ENCODE results near the gene ZDHHC14.

The ZDHHC14 gene

DNA sequence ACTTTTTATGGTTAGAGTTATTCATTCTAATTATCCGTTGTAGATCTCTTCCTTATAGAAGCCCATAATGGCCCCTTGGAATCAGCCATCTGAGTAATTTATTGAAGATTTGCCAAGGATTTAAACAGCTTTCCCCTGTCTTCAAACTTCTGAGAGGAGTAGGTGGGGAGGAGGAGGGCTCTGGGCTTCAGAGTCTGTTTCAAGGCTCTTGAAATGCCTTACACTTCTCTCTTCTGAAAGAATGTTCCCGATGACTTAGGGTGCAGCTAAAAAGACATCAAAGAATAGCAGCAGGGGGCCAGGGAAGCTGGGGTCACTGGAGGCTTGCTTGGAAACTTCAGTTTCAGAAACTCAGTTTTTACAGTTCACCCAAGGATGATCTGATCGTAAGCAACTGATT is 165.3 kb downstream of the ZDHHC14 start:
- no peak overlapping the region for H3K4me3 ChIP-seq (ENCODE audit: low read depth, low read length)
- in situ Hi-C loops (cut with HindIII; ENCODE audit: low sequenced_read_pairs) = no loop called here
- no peak for DNase-seq (ENCODE audit: low read depth, low spot score)
- TF ChIP-seq, protein P1, sequence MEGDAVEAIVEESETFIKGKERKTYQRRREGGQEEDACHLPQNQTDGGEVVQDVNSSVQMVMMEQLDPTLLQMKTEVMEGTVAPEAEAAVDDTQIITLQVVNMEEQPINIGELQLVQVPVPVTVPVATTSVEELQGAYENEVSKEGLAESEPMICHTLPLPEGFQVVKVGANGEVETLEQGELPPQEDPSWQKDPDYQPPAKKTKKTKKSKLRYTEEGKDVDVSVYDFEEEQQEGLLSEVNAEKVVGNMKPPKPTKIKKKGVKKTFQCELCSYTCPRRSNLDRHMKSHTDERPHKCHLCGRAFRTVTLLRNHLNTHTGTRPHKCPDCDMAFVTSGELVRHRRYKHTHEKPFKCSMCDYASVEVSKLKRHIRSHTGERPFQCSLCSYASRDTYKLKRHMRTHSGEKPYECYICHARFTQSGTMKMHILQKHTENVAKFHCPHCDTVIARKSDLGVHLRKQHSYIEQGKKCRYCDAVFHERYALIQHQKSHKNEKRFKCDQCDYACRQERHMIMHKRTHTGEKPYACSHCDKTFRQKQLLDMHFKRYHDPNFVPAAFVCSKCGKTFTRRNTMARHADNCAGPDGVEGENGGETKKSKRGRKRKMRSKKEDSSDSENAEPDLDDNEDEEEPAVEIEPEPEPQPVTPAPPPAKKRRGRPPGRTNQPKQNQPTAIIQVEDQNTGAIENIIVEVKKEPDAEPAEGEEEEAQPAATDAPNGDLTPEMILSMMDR (IDR thresholded peaks at IDR 0.05; ENCODE audit: low read depth, low read length) = no peak

DNA sequence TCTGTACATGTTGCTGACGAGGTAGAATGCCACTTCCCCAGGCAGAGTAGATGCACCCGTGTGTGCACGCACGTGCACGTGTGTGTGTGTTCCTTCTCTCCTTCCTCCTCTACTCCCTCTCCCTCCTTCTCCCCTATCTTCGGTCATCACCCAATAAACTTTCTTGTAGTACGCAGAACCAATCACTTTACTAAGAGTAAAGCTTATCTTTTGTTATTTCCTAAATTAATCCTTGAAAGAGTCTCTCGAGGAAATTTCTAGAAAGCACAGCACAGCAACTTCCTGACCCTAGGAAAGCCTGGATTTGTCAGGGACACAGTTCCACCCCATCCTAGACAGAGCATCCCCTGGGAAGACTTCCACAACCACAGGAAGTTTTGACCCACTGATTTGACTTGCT is 166.1 kb downstream of the ZDHHC14 start:
- no peak for DNase-seq (ENCODE audit: low read depth, low spot score)
- TF ChIP-seq, protein P1 (IDR thresholded peaks at IDR 0.05; ENCODE audit: low read depth, low read length) = no peak
- H3K4me3 ChIP-seq (ENCODE audit: low read depth, low read length) = no peak overlapping the region
- in situ Hi-C loops (cut with HindIII; ENCODE audit: low sequenced_read_pairs) = no loop called here

DNA sequence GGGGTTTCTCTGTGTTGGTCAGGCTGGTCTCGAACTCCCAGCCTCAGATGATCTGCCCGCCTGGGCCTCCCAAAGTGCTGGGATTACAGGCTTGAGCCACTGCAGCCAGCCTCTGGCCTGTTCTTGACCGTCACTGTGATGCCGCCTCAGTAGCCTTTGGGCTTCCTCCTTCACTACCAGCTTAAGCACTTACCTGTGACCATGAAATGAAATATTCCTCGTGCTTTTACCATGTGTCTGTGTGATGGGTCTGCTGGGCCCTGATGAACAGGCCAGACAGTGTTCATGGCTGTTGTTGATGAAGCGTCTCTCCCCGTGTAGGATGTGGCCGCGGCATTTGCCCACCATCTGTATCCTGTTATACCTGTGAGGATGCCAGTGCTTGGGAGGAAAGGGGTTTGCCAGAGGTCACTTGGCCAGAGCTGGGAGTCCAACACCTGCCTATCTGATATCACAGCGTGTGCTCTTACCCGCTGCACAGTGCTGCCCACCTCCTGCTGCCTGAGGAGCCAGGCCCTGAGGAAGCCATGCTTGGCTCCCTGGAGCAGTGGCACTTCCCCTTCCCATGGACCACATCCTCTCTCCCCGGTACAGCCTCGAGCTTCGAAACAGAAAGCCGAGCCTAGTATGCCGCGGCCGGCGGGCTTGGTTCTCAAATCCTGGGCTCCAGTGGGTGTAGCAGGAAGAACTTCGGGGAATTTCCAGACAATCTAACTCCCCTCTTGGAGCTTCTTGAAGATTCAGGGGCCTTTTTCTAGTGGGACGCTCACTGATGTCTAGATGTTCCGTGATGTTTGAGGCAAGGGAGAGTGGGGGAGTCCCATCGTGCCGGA is 167.9 kb downstream of the ZDHHC14 start:
- no peak for DNase-seq (ENCODE audit: low read depth, low spot score)
- TF ChIP-seq, protein P1 (IDR thresholded peaks at IDR 0.05; ENCODE audit: low read depth, low read length) = no peak
- H3K4me3 ChIP-seq (ENCODE audit: low read depth, low read length) = no peak overlapping the region
- in situ Hi-C loops (cut with HindIII; ENCODE audit: low sequenced_read_pairs) = no loop called here

DNA sequence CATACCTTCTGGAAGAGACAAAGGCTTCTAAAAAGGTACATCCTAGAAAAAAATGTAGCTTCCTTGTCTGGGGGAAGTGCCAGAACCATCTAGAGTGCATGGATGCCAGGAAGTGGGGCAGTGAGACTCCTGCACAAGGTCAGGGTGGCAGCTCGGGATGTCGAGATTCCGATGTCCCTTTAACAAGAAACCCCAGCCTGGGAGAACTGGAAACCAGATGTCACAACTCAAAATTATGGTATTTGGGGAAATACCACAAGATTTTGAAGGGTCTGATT is 168.4 kb downstream of the ZDHHC14 start:
- in situ Hi-C loops (cut with HindIII; ENCODE audit: low sequenced_read_pairs) = no loop called here
- H3K4me3 ChIP-seq (ENCODE audit: low read depth, low read length) = no peak overlapping the region
- TF ChIP-seq, protein P1 (IDR thresholded peaks at IDR 0.05; ENCODE audit: low read depth, low read length) = no peak
- no peak for DNase-seq (ENCODE audit: low read depth, low spot score)

DNA sequence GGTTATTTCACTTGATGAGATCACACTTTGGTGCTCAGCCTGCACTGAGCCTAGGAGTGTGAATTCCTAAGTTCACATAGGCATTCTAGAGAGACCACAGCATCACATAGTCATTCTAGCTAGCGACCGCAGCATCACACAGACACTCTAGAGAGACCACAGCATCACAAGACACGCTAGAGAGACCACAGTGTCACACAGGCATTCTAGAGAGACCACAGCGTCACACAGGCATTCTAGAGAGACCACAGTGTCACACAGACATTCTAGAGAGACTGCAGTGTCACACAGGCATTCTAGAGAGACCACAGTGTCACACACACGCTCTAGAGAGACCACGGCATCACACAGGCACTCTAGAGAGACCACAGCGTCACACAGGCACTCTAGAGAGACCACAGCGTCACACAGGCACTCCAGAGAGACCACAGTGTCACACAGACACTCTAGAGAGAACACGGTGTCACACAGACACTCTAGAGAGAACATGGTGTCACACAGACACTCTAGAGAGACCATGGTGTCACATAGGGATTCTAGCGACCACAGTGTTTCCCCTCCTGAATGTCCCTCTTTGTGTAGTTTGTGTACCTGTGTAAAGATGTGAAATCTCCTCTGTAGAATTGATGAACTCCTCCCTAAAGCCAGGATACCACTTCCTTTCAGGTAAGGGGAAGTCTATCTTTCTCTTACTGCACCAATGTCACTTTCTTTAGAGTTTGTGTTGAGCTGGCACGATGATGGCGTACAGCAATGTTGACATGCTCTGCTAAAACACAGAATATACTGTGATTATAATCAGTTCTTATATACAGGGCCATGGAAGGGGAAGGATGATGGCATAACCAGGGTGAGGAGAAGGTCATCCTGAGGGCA is 169.4 kb downstream of the ZDHHC14 start:
- in situ Hi-C loops (cut with HindIII; ENCODE audit: low sequenced_read_pairs) = no loop called here
- no peak overlapping the region for H3K4me3 ChIP-seq (ENCODE audit: low read depth, low read length)
- TF ChIP-seq, protein P1 (IDR thresholded peaks at IDR 0.05; ENCODE audit: low read depth, low read length) = no peak
- no peak for DNase-seq (ENCODE audit: low read depth, low spot score)

DNA sequence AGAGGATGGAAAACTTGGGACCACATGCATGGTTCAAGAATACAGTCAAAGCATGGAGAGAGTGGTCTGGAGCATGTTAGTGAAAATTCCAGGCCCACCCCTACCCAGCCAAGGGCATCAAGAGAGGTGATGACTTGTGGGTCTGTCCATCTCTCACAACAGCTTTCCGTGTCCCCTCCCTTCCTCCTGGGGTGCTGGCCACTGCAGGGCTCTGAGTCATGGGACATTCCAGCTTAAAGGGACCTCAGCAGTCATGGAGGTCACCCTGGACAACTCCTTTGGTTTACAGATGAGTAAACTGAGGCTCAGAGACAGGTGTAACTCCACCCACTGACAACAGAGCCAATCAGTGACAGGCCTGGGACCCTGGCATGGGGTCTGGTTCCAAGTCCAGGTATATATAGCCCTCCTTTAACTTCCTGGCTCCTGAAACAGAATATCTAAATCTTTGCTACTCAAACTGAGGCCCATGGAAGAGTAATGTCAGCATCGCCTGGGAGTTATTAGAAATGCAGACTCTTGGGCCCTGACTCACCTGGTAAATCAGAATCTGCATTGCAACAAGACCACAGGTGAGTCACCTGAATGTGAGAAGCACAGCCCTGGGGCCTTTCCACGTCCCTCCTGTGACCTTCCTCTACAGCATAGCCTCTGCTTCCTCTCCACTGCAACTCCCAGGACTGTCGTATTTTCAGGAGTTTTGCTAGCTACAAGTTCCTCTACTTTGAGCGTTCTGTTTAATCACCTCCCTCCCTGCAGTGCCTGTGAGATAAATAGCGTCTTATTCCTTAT is 170.2 kb downstream of the ZDHHC14 start:
- no peak overlapping the region for H3K4me3 ChIP-seq (ENCODE audit: low read depth, low read length)
- TF ChIP-seq, protein P1 (IDR thresholded peaks at IDR 0.05; ENCODE audit: low read depth, low read length) = no peak
- DNase-seq (ENCODE audit: low read depth, low spot score) = no peak
- in situ Hi-C loops (cut with HindIII; ENCODE audit: low sequenced_read_pairs) = no loop called here

Data from astrocyte of the spinal cord (primary cell).